ENCODE measurements around the gene SPATS2L. TPM values are rescaled to one million over a fixed set of nuclear protein-coding genes. Genes with fewer than 3 reads are reported as not detected.

The SPATS2L gene
- total and polyA plus RNA-seq, 2 experiments from 2014 or later: 159 to 202 TPM

DNA sequence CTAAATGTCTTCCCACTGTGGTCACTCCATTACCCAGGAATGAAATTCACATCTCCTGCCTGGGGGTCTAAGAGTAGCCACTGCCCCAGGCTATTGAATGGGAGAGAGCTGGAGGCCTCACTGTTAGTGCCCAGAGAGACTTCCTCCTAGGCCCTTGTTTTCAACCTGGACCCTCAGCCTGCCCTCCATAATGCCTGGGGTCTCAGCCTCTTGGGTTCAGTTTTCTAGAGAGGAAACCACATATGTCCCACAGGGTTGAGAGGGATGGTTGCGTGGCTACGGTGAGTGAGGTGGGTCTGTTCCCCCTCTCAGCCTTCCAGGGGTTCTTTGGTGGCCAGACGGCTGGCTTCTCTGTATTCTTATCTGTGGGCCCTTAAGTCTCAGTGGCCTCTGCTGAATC lies 43.4 kb downstream of the SPATS2L start:
- no peaks in the 10 kb centered on the region for H3K27me3 ChIP-seq
- H3K9me3 ChIP-seq (ENCODE audit: low read depth): no peaks in the 10 kb centered on the region
- H3K9me2 ChIP-seq (replicated peaks; ENCODE audit: insufficient read depth): no peaks in the 10 kb centered on the region
- no peak for DNase-seq (ENCODE audit: low spot score)
- H2AFZ ChIP-seq: no peak overlapping the region
- no peaks in the 10 kb centered on the region for H3K36me3 ChIP-seq (replicated peaks; ENCODE audit: insufficient read depth, low read depth)
- 98% methylated on average over 3 of the region's 3 CpGs for WGBS (ENCODE audit: low lambda C conversion rate, missing lambda C conversion rate)
- no peak overlapping the region for H3K27ac ChIP-seq
- TF ChIP-seq, protein P1, sequence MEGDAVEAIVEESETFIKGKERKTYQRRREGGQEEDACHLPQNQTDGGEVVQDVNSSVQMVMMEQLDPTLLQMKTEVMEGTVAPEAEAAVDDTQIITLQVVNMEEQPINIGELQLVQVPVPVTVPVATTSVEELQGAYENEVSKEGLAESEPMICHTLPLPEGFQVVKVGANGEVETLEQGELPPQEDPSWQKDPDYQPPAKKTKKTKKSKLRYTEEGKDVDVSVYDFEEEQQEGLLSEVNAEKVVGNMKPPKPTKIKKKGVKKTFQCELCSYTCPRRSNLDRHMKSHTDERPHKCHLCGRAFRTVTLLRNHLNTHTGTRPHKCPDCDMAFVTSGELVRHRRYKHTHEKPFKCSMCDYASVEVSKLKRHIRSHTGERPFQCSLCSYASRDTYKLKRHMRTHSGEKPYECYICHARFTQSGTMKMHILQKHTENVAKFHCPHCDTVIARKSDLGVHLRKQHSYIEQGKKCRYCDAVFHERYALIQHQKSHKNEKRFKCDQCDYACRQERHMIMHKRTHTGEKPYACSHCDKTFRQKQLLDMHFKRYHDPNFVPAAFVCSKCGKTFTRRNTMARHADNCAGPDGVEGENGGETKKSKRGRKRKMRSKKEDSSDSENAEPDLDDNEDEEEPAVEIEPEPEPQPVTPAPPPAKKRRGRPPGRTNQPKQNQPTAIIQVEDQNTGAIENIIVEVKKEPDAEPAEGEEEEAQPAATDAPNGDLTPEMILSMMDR (IDR thresholded peaks at IDR 0.05; ENCODE audit: poor library complexity): no peak
- TF ChIP-seq EZH2phosphoT487 (IDR thresholded peaks at IDR 0.05; ENCODE audit: low read depth, severe bottlenecking, unreplicated experiment) (no peak), EZH2 (IDR thresholded peaks at IDR 0.05; ENCODE audit: borderline replicate concordance) (no peak)
- peaks cover 14% of the 10 kb centered on the region for H4K20me1 ChIP-seq (ENCODE audit: insufficient read depth, poor library complexity, severe bottlenecking)
- no peak overlapping the region for H3K4me3 ChIP-seq
- peaks cover 92% of the 10 kb centered on the region for H3K79me2 ChIP-seq
- peaks cover 45% of the 10 kb centered on the region for H3K4me1 ChIP-seq (ENCODE audit: insufficient read depth)
- no peak overlapping the region for H3K4me2 ChIP-seq

DNA sequence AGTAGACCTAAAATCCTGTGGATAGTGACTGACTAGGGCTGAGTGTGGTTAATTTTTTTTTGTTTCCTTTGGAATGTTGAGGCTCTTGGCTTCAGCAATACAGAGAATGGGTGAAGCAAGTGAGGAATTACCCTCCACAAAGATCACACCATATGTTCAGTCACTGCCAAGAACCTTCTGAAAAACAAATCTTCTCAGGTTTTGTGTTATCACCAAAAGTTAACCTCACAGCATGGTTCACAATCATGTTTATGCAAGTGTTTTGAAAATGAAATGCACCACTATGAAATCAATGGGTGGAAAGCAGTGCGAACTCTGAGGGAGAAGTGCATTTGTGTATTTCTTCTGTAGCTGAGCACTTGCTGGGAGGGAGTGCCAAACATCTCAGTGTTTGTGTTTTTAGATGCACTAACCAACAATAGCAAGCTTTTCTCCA lies 44.4 kb downstream of the SPATS2L start:
- Histone ChIP-seq H3K4me1 (ENCODE audit: insufficient read depth) (peaks cover 44% of the 10 kb centered on the region), H4K20me1 (ENCODE audit: insufficient read depth, poor library complexity, severe bottlenecking) (peaks cover 7% of the 10 kb centered on the region), H3K9me2 (replicated peaks; ENCODE audit: insufficient read depth) (no peaks in the 10 kb centered on the region), H2AFZ (no peak overlapping the region), H3K27ac (peak overlapping the region; percentile 7), H3K79me2 (peaks cover 92% of the 10 kb centered on the region), H3K4me3 (no peak overlapping the region), H3K9me3 (ENCODE audit: low read depth) (no peaks in the 10 kb centered on the region), H3K4me2 (no peak overlapping the region), H3K27me3 (no peaks in the 10 kb centered on the region), H3K36me3 (replicated peaks; ENCODE audit: insufficient read depth, low read depth) (no peaks in the 10 kb centered on the region)
- DNase-seq (ENCODE audit: low spot score): no peak
- TF ChIP-seq EZH2phosphoT487 (IDR thresholded peaks at IDR 0.05; ENCODE audit: low read depth, severe bottlenecking, unreplicated experiment) (no peak), EZH2 (IDR thresholded peaks at IDR 0.05; ENCODE audit: borderline replicate concordance) (no peak)
- TF ChIP-seq, protein P1 (IDR thresholded peaks at IDR 0.05; ENCODE audit: poor library complexity): no peak
- 100% methylated on average over 1 of the region's 1 CpG for WGBS (ENCODE audit: low lambda C conversion rate, missing lambda C conversion rate)

DNA sequence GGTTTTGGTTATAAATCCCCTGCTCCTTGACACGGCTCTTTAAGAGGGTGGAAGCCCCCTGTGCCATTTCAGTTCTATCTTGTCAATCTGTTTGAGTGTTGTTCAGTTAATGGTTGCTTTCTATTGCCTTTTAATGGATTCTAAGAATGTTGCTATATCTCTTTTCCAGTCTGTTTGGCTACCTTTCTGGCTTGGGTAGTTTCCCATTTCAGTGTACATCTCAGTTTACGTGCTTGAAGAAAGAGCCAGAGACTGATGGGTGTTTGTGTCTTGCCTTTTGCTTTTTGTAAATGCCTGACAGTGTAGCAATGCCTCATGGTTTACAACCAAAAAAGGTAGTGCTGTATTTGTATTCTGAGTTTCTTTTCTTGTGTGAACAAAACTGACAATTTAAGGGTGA lies 45.3 kb downstream of the SPATS2L start:
- no peaks in the 10 kb centered on the region for H3K27me3 ChIP-seq
- TF ChIP-seq, protein P1 (IDR thresholded peaks at IDR 0.05; ENCODE audit: poor library complexity): no peak
- no peak for TF ChIP-seq EZH2phosphoT487 (IDR thresholded peaks at IDR 0.05; ENCODE audit: low read depth, severe bottlenecking, unreplicated experiment)
- no peak for TF ChIP-seq EZH2 (IDR thresholded peaks at IDR 0.05; ENCODE audit: borderline replicate concordance)
- no peaks in the 10 kb centered on the region for H3K9me3 ChIP-seq (ENCODE audit: low read depth)
- H3K4me1 ChIP-seq (ENCODE audit: insufficient read depth): peaks cover 50% of the 10 kb centered on the region
- H3K4me3 ChIP-seq: no peak overlapping the region
- no peak for DNase-seq (ENCODE audit: low spot score)
- no peak overlapping the region for H2AFZ ChIP-seq
- 53% methylated on average over 2 of the region's 2 CpGs for WGBS (ENCODE audit: low lambda C conversion rate, missing lambda C conversion rate)
- peak overlapping the region; percentile 63 for H3K4me2 ChIP-seq
- peak overlapping the region; percentile 76 for H3K27ac ChIP-seq
- H3K36me3 ChIP-seq (replicated peaks; ENCODE audit: insufficient read depth, low read depth): no peaks in the 10 kb centered on the region
- H3K79me2 ChIP-seq: peaks cover 92% of the 10 kb centered on the region
- peaks cover 7% of the 10 kb centered on the region for H4K20me1 ChIP-seq (ENCODE audit: insufficient read depth, poor library complexity, severe bottlenecking)
- no peaks in the 10 kb centered on the region for H3K9me2 ChIP-seq (replicated peaks; ENCODE audit: insufficient read depth)

DNA sequence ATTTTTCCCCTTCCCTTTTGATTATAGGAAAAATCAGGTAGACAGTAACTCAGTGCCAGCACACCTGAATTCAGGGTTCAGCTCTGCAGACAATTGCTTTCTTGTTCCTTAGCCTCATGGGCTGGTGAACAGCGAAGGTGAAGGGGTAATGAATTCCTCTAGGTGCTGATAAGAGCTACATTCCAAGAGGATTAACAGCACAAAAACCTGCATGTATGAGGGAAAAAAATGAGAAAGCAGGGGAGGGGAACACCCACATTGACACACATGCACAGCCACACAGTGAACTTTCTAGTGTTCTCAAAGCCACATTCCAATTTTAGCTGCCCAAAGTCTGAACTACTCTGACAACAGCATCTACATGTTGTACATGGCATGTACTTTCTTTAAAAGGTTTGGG lies 46.1 kb downstream of the SPATS2L start:
- Histone ChIP-seq H3K27ac (peak overlapping the region; percentile 83), H3K4me2 (peak overlapping the region; percentile 63), H3K4me3 (no peak overlapping the region), H3K36me3 (replicated peaks; ENCODE audit: insufficient read depth, low read depth) (no peaks in the 10 kb centered on the region), H2AFZ (no peak overlapping the region), H3K27me3 (no peaks in the 10 kb centered on the region), H3K4me1 (ENCODE audit: insufficient read depth) (peaks cover 58% of the 10 kb centered on the region), H4K20me1 (ENCODE audit: insufficient read depth, poor library complexity, severe bottlenecking) (peaks cover 10% of the 10 kb centered on the region), H3K9me2 (replicated peaks; ENCODE audit: insufficient read depth) (no peaks in the 10 kb centered on the region), H3K79me2 (peaks cover 92% of the 10 kb centered on the region), H3K9me3 (ENCODE audit: low read depth) (no peaks in the 10 kb centered on the region)
- 53% methylated on average over 1 of the region's 1 CpG for whole genome bisulfite sequencing (ENCODE audit: low lambda C conversion rate, missing lambda C conversion rate)
- DNase-seq (ENCODE audit: low spot score): peak; percentile 57
- TF ChIP-seq EZH2phosphoT487 (IDR thresholded peaks at IDR 0.05; ENCODE audit: low read depth, severe bottlenecking, unreplicated experiment): no peak
- TF ChIP-seq, protein P1 (IDR thresholded peaks at IDR 0.05; ENCODE audit: poor library complexity): no peak
- no peak for TF ChIP-seq EZH2 (IDR thresholded peaks at IDR 0.05; ENCODE audit: borderline replicate concordance)
